Thyroid gland (tissue), 4 donors: Measurements from ENCODE around the gene PLA2G4D.

ENCODE experiments used
- CTCF ChIP-seq, 6 experiments: fragments of 200-600 bp in 3 of 6; fragments of 450-650 bp in 3 of 6; sonication (generic) in 3 of 6; IDR thresholded peaks; one replicate each; pipeline ENCODE4 v1.5.1; 2016 to 2019; ENCODE audit warnings: antibody characterized with exemption in 6 of 6, mild to moderate bottlenecking in 2 of 6, inconsistent platforms in 1 of 6, moderate library complexity in 1 of 6
- POLR2A ChIP-seq, 2 donors: fragments of 450-650 bp; IDR thresholded peaks; one replicate each; pipeline ENCODE4 v1.6.1; 2017; ENCODE audit warnings: antibody characterized with exemption in 2 of 2, mild to moderate bottlenecking in 2 of 2, moderate library complexity in 1 of 2

GRCh38 chr15:42085236-42085605, 9.1 kb downstream of the PLA2G4D start:
- TF ChIP-seq CTCF (IDR thresholded peaks at IDR 0.05) (no peak), POLR2A (IDR thresholded peaks at IDR 0.05) (no peak)
